Endothelial cell of umbilical vein (primary cell): Measurements from ENCODE around the gene PRKG1.

ENCODE experiments used
- EZH2 ChIP-seq: IDR thresholded peaks from 2 replicates; pipeline ENCODE4 v1.6.1; 2012; ENCODE audit warnings: borderline replicate concordance, low read depth, mild to moderate bottlenecking, moderate library complexity, low read length, inconsistent platforms; ENCODE audit not compliant: severe bottlenecking
- JUN ChIP-seq: IDR thresholded peaks from 2 replicates; pipeline ENCODE4 v1.6.1; 2011; ENCODE audit warnings: borderline replicate concordance, low read depth; ENCODE audit not compliant: insufficient read length, insufficient read depth
- POLR2A ChIP-seq: IDR thresholded peaks from 2 replicates; pipeline ENCODE4 v1.6.1; 2012; ENCODE audit warnings: low read depth, mild to moderate bottlenecking, control low read depth, low read length
- TF ChIP-seq, protein P1 (sequence below), 2 donors: IDR thresholded peaks; 1 replicate in 1 of 2; 2 replicates in 1 of 2; pipeline ENCODE4 v1.5.1; 2011; ENCODE audit warnings: low read length in 2 of 2, mild to moderate bottlenecking in 2 of 2, moderate library complexity in 2 of 2, control low read depth in 1 of 2, inconsistent platforms in 1 of 2, low read depth in 1 of 2; ENCODE audit not compliant: insufficient read depth in 1 of 2; ENCODE audit errors: extremely low read depth in 1 of 2

DNA sequence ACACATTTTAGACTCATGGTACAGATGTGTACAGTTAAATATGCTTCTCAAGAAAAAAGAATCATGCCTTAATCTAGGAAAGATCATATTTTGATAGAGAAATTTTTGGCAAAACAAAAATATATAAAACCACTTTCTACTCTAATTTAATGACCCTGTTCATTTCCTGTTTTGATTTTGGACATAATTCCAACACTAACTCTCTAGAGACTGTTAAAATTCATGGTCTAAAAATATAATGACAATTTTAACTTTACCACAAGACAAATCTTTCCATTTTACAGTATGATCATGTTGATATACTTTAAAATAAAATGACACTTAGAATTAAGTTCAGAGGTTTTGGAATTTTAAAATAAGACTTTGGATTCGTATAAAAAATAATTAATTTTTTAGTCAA lies 45.2 kb downstream of the PRKG1 start:
- TF ChIP-seq, protein P1, sequence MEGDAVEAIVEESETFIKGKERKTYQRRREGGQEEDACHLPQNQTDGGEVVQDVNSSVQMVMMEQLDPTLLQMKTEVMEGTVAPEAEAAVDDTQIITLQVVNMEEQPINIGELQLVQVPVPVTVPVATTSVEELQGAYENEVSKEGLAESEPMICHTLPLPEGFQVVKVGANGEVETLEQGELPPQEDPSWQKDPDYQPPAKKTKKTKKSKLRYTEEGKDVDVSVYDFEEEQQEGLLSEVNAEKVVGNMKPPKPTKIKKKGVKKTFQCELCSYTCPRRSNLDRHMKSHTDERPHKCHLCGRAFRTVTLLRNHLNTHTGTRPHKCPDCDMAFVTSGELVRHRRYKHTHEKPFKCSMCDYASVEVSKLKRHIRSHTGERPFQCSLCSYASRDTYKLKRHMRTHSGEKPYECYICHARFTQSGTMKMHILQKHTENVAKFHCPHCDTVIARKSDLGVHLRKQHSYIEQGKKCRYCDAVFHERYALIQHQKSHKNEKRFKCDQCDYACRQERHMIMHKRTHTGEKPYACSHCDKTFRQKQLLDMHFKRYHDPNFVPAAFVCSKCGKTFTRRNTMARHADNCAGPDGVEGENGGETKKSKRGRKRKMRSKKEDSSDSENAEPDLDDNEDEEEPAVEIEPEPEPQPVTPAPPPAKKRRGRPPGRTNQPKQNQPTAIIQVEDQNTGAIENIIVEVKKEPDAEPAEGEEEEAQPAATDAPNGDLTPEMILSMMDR (IDR thresholded peaks at IDR 0.05; ENCODE audit: extremely low read depth in 1 of 2, insufficient read depth in 1 of 2, low read depth in 1 of 2, low read length in 2 of 2), result no peak
- TF ChIP-seq EZH2 (no peak), JUN (no peak), POLR2A (no peak)
